ENCODE measurements around the gene ZACN.
A peak's percentile ranks its signal among the peaks of the same experiment; 100 is the strongest.

ZACN gene

GRCh38 chr17:76049239-76049638, 29.7 kb upstream of the ZACN start:
- H3K4me3 ChIP-seq (replicated peaks; ENCODE audit: low read depth, low read length), result no peak overlapping the region
- TF ChIP-seq, protein P1, sequence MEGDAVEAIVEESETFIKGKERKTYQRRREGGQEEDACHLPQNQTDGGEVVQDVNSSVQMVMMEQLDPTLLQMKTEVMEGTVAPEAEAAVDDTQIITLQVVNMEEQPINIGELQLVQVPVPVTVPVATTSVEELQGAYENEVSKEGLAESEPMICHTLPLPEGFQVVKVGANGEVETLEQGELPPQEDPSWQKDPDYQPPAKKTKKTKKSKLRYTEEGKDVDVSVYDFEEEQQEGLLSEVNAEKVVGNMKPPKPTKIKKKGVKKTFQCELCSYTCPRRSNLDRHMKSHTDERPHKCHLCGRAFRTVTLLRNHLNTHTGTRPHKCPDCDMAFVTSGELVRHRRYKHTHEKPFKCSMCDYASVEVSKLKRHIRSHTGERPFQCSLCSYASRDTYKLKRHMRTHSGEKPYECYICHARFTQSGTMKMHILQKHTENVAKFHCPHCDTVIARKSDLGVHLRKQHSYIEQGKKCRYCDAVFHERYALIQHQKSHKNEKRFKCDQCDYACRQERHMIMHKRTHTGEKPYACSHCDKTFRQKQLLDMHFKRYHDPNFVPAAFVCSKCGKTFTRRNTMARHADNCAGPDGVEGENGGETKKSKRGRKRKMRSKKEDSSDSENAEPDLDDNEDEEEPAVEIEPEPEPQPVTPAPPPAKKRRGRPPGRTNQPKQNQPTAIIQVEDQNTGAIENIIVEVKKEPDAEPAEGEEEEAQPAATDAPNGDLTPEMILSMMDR (IDR thresholded peaks at IDR 0.05; ENCODE audit: low read length, missing control alignments), result no peak
- no peak for DNase-seq (ENCODE audit: low read depth)

DNA sequence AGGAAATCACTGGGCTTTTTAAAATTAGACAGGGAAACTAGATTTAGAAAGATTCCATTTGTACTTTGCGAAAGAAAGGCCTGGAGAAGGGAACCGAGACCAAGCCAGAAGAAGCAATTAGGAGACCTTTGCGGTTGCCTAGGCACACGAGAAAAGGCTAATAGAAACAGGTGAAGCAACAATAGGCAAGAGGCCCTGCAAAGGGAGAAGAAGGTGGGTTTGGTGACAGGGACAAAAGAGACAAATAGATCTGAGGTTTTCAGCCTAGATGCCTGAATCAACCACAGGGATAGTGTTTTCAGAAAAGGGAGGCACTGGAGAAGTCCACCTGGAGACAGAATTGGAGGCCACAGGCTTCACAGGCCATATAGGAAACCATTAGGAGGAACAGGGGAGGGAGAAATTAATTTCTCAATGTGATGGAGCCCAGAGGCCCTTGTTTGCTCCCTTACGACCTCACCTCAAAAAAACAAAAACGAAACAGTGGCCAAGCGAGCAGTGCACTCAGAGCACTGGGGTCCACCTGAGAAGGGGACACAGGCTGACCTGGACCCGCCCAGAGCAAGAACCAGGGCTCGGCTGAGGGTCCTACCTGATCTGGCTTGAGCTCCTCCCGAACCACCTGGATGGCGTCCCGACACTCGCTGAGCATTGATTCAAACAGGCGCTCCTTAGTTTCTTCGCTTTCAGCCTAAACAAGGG, 29.0 kb upstream of the ZACN start:
- no peak overlapping the region for H3K4me3 ChIP-seq (replicated peaks; ENCODE audit: low read depth, low read length)
- TF ChIP-seq, protein P1 (IDR thresholded peaks at IDR 0.05; ENCODE audit: low read length, missing control alignments), result no peak
- DNase-seq (ENCODE audit: low read depth), result no peak

- no peak for DNase-seq (ENCODE audit: low read depth)
- H3K4me3 ChIP-seq (replicated peaks; ENCODE audit: low read depth, low read length), result no peak overlapping the region
- TF ChIP-seq, protein P1 (IDR thresholded peaks at IDR 0.05; ENCODE audit: low read length, missing control alignments), result no peak
Observed at GRCh38 chr17:76050538-76051467, 28.2 kb upstream of the ZACN start.

DNA sequence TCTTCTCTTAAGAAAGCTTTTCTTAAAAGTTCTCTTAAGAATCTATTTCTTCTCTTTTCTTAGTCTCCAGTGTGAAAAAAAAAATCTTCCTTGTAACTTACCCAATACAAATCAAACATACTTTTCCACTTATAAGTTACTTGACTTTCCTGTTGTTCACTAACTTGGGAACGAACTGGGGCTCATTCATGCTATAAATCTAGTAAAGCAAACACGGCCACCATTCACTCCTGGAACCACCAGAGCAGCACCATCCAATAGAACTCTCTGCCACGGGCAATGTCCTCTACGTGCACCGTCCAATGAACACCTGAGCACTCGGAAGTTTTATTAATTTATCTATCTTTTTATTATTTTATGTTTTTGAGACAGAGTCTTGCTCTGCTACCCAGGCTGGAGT, 27.4 kb upstream of the ZACN start:
- TF ChIP-seq, protein P1 (IDR thresholded peaks at IDR 0.05; ENCODE audit: low read length, missing control alignments), result no peak
- H3K4me3 ChIP-seq (replicated peaks; ENCODE audit: low read depth, low read length), result no peak overlapping the region
- no peak for DNase-seq (ENCODE audit: low read depth)

- peak; percentile 75 for DNase-seq (ENCODE audit: low read depth)
- TF ChIP-seq, protein P1 (IDR thresholded peaks at IDR 0.05; ENCODE audit: low read length, missing control alignments), result no peak
Observed at GRCh38 chr17:76053246-76054111, 25.5 kb upstream of the ZACN start.

DNA sequence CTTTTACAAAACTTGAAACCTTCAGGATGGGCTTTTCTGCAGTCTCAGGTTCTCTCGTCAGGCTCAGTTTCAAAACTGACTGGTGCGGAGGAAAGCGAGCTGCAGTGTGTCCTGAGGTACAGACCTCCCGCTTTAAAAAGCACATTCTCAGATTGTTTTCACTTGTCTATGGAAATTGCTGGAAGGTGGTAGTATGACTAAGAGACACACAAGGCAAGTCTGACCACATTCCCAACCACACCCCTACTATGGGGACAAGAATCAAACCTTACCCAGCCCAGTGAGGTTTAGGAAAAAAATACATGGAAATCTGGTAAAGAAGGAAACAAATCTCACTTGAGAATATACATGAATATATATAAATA, 24.9 kb upstream of the ZACN start:
- peak; percentile 19 for DNase-seq (ENCODE audit: low read depth)
- H3K4me3 ChIP-seq (replicated peaks; ENCODE audit: low read depth, low read length), result no peak overlapping the region
- TF ChIP-seq, protein P1 (IDR thresholded peaks at IDR 0.05; ENCODE audit: low read length, missing control alignments), result no peak

More at GRCh38 chr17:76053246-76054111, 25.5 kb upstream of the ZACN start:
- H3K4me3 ChIP-seq (replicated peaks; ENCODE audit: low read depth, low read length), result no peak overlapping the region
